GM04504 (cell line): ENCODE data around the gene FILIP1.
"Not testable (repeated sequence)": the region's sequence is repeated elsewhere in the genome, so short reads cannot be mapped to it uniquely, and the experiment has no call there.

Experiments used
- DNase-seq: peaks from one replicate; pipeline ENCODE4 v3.0.0-alpha.2; 2012; ENCODE audit warnings: low read depth

The FILIP1 gene

DNA sequence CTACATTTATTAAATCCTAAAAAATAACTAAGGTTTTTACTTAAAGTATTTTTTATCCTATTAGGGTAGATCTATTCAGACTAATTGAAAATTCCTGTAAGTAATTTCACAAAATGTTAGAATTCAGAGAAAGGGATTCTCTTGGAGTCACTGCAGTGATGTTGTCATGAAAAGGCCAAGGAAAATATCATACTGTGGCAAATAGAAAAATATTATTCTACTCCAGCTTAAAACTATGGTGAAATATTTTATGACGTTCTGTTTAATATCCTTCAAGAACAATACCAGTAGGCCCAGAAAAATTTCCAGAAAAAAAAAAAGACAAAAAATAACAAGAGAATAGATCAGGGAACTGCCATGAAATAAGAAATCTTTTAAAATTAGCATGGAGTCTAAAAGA, 73.6 kb downstream of the FILIP1 start:
- DNase-seq: no peak

DNA sequence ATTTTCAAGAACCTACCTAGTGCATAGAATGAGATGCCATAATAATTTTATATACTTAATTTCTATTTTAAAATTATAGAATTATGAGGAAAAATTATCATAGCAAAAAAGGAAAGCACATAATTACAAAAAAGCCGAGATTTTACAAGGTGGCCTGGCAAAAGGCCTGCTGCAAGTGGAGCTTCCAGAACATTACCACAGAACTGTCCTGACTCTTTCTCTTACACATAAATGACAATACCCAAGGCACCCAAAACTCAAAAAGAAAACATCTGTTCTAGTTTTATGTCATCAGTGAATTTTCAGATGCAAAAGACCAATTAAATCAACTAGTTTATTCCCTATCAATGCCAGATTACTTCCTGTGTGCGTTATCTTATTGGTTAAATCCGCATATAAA, 74.2 kb downstream of the FILIP1 start:
- no peak for DNase-seq

DNA sequence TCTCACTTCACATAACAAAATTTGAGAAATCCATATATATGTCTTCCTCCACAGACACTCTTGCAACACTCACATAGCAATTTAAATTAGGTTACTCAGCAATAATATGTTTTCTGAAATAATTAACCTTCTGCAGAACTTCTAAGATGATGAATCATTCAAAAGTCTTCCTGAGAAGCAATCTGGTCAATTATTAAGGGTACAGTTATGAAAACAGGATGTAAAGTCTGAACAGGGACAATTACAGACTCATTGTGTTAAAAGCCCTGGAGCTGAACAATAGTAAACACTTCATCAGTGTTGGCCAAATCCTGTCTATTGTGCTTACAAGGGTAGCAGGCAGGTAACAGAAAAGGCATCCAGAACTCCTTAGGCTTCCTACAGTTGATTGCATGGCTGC, 75.4 kb downstream of the FILIP1 start:
- no peak for DNase-seq

- no peak for DNase-seq
These were observed 77.2 kb downstream of the FILIP1 start for GRCh38 chr6:75416443-75416842.

GRCh38 chr6:75415804-75416203, 77.8 kb downstream of the FILIP1 start:
- DNase-seq: no peak

DNA sequence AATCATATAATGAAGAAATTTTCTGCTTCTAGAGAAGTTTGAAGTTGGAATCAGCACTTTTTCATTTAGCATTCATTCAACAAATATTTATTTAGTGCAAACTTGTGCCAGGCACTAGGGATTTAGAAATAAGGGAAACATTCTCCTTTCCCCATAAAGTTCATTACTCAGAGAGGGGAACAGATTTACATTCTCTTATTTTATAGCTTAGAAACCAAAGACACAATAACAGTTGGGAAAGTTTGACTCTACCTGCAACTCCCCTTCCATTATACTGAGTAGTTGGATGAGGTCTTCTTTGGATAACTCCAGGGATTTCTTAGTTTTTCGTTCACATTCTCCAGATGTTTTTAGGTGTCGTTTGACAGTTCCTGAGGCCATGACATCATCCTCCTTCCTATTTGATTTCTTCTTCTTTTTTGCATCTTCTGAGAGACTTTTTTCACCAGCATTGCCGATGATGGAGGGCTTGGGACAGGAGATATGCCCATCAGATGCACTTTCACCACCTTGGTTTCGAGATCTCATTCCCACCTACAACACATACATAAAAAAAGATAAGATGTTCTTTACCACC, 79.1 kb downstream of the FILIP1 start:
- DNase-seq: no peak

GRCh38 chr6:75412969-75413662, 80.5 kb downstream of the FILIP1 start:
- DNase-seq: no peak

DNA sequence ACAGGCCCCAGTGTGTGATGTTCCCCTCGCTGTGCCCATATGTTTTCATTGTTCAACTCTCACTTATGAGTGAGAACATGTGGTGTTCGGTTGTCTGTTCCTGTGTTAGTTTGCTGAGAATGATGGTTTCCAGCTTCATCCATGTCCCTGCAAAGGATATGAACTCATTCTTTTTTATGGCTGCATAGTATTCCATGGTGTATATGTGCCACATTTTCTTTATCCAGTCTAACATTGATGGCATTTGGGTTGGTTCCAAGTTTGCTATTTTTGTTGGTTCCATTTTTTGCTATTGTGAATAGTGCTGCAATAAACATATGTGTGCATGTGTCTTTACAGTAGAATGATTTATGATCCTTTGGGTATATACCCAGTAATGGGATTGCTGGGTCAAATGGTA, 83.0 kb downstream of the FILIP1 start:
- DNase-seq: not testable (repeated sequence)

GRCh38 chr6:75409928-75410327, 83.7 kb downstream of the FILIP1 start:
- no peak for DNase-seq

DNA sequence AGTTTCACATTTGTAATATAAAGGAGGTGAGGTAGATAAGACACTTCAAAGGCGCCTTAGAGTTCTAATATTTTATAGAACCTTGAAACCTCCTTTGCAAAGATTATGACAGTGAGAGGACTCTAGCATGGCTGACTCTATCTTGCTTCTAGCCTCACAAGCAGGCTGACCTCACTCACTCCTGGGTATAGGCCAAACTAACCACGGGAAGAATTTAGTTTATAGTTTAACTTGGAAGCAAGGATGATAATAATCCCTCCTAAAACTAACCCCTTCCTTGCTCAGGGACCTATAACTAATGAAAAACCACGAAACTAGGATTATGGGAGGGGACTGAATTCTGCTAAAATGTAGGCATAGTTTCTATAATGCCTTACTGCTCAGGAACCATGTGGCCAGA, 84.3 kb downstream of the FILIP1 start:
- DNase-seq: no peak

DNA sequence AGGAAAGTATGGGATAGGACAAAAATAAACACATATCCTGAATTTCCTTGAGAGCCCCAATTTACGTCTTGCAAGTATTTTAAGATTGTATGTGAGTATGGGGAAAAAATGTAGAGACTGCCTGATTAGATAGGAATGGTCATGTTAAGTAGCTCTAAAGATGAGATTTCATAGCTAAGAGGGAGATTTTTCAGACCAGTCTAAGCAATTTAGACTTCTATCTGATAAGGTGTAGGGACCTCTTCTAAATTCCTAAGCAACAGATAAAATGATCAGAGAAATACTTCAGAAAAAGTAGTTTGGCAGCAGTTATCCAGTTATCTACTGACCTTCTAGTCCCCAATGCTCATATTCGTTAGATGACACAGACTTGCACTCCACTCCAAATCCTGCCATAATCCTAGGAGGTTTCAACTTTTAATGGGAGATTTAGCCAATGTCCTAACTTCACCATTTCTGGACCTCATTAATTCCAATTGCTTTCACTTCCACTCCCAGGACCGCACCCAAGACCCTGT, 90.0 kb downstream of the FILIP1 start:
- no peak for DNase-seq

DNA sequence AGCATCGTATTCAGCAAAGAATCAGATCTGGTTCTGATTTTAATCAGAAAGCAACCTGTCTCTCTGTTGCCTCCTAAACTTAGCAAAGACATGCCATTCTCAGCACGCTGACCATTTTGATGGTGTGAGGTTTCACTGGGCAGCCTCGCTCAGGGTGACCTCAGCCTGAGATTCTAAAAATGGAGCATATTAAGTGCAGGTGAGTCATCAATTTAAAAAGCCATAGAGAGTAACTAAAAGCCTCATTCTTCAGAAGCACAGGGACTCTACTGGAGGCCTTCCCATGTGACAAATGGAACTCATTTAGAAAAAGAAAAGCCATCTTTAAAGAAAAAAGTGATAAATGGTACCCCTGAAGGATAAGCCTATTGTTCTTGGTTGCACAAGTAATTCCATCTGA, 91.3 kb downstream of the FILIP1 start:
- DNase-seq: peak; percentile 58

DNA sequence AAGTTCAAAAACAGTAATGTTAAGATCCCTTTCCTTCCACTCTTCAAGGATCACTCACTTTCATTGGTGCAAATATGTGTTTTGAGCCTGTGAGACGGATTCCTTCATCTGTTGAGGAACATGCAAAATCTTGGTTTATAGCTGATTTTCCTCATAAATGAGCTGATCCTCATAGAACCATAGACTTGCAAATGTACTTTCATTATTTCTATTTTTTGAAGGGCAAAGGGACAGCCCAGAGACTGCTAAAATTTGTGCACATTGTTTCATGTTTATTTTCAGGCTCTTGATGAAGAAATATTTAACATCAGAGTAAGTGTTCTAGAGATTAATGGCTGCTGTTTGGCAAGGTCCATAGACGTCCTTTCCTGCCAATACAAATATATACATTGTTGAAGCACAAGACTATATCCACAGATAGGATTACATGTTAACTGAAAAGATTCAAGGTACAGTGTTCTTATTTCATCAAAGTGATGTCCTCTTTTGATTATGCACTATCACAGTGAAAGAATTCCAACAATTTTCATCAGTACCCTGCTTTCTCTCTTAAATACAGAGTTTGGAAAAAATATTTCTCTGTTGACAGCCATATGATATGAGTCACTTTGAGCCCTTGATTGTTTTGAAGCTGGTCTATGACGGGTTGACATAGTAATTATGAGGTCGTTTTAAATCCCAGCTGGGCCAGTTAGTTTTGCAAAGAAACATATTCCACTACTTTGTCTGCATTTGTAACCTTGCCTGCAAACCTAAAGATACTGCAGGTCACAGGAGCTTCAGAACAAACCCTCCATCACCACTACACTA, 95.7 kb downstream of the FILIP1 start:
- no peak for DNase-seq

GRCh38 chr6:75397171-75397570, 96.4 kb downstream of the FILIP1 start:
- no peak for DNase-seq

GRCh38 chr6:75396005-75396800, 97.4 kb downstream of the FILIP1 start:
- DNase-seq: no peak

- no peak for DNase-seq
These were observed 99.8 kb downstream of the FILIP1 start for GRCh38 chr6:75393806-75394205.

- DNase-seq: no peak
These were observed 102.3 kb downstream of the FILIP1 start for GRCh38 chr6:75391276-75391675.

DNA sequence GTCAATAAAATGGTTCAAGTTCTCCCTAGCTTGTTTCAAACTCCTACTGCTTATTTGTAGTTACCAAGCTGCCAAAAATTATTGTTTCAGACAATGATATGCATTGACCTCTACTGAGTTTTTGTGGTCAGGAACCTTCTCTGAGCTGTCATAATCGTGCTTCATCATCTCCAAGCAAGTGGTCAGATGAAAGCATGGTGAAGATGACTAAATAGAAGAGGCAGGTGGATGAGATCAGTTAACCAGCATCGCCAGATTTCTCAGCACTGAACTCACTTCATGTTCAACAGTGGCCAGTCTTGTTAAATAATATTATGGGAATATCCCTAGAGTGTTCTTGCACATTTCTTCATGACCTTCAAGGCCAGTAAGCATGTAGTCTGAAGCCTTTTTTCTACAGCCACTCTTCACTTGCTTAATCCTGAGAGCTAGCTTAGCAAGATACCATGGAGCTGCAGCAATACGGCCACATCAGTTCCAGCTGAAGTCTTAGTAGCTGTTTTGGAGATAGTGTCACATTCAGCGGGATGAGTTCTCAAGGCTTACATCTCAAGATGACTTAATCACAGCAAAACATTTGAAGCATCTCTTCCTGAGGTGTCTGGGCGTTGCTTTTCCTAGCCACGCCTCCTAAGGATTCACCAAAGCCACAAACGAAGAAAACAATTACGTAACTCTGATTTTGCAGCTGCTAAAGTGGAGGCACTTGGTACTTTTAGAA, 107.4 kb downstream of the FILIP1 start:
- peak; percentile 57 for DNase-seq

DNA sequence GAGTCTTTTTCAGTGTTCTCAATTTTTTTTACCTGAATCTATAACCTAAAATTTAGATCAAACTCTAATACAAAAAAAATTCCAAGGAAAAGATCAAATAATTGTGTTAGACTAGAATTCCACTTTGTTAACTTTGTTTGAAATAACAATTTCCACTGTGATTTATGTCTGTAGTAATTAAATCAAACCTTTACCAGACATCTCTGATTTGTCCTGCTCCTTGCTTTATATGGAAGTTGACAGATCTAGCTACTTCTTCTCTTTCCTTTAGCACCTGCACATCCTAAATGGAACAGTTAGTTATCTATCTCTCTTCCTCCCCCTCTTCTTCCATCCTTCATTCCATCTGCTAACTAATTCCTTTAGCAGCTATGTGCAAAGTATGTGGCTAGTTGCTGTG, 109.5 kb downstream of the FILIP1 start:
- no peak for DNase-seq

GRCh38 chr6:75382634-75382900, 111.0 kb downstream of the FILIP1 start:
- DNase-seq: no peak

- no peak for DNase-seq
These were observed 111.5 kb downstream of the FILIP1 start for GRCh38 chr6:75381877-75382633.
